ENCODE data around the gene ALKBH5.
A peak's percentile ranks its signal among the peaks of the same experiment; 100 is the strongest.

Gene ALKBH5

GRCh38 chr17:18183334-18184142 lies at the start of gene ALKBH5:
ALKBH5 (plus strand) TSS chr17:18183828; CDS start chr17:18184244, 416 bp downstream.
- FAIRE-seq, result peak; percentile 97

GRCh38 chr17:18136357-18136756 lies 47.3 kb upstream of the ALKBH5 start:
- no peak for FAIRE-seq

- no peak for FAIRE-seq
These were observed 45.4 kb upstream of the ALKBH5 start for GRCh38 chr17:18138065-18138749.

- no peak for FAIRE-seq
These were observed 44.5 kb upstream of the ALKBH5 start for GRCh38 chr17:18139092-18139491.

- FAIRE-seq, result no peak
These were observed 44.1 kb upstream of the ALKBH5 start for GRCh38 chr17:18139498-18139897.

DNA sequence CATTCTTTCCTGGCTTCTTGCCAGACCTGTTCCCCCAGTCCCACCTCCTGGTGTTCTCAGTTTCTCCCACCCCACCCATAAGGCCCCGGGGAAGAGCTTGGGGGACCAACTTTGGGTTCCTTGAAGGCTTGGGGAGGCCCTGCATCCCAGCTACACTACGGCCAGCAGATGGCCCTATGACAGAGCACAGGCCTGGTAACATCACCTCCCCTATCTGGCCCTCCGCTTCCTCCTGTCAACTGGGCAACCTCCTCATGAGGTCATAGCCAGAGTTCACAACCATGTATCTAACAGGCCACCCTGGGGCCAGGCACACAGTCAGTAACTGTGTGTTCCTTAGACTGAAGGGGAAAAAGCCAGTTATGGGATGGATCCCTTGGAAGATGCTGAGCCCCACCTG lies 43.7 kb upstream of the ALKBH5 start:
- no peak for FAIRE-seq

- FAIRE-seq, result no peak
These were observed 43.0 kb upstream of the ALKBH5 start for GRCh38 chr17:18140648-18141047.

DNA sequence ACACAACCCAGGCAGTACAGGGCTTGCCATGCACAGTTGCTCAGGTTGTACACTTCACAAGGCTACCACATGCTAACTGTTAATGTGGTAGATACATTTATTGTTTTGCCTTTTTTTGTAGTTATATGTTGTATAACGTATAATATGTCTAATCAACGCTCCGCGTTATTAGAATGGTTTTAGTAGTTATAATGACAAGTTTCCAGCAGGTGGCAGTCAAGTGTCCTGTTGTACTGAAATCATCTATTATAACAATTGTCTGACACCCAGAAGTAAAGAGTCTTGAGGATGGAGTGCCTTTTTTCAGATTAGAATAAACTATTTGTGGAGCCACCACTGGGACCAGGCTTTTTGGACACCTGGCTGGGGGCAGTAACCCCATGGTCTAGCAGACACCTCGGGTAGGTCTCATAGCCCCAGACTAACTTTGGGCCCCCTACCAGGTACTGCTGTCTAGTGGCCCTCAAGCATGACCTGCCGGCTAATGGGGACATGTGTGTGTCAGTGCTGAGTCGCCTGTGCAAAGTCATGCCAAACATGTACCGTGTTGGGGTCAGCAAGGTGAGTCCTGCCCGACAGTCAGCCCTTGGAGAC lies 42.3 kb upstream of the ALKBH5 start:
- peak; percentile 98 for FAIRE-seq

GRCh38 chr17:18142417-18142816 lies 41.2 kb upstream of the ALKBH5 start:
- no peak for FAIRE-seq

GRCh38 chr17:18143044-18143936 lies 40.3 kb upstream of the ALKBH5 start:
- FAIRE-seq, result peak; percentile 48

DNA sequence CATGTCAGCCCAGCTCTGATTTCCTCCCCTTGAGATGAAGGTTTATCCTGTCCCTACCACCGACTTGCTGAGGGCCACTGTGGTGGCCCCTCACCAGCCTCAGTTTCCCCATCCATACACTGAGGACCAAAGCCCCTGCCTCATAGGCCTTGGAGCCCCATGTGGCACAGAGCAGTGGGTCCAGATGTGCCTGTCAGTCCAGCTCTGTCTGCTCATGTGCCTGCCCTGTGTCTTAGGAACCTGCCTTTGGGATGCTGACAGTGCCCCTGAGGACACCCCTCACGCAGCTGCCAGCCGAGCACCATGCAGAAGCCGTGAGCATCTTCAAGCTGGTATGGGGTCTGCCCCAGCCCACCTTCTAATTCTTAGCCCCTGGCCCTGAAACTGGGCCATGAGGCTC lies 39.4 kb upstream of the ALKBH5 start:
- no peak for FAIRE-seq

- no peak for FAIRE-seq
These were observed 38.8 kb upstream of the ALKBH5 start for GRCh38 chr17:18144855-18145254.

DNA sequence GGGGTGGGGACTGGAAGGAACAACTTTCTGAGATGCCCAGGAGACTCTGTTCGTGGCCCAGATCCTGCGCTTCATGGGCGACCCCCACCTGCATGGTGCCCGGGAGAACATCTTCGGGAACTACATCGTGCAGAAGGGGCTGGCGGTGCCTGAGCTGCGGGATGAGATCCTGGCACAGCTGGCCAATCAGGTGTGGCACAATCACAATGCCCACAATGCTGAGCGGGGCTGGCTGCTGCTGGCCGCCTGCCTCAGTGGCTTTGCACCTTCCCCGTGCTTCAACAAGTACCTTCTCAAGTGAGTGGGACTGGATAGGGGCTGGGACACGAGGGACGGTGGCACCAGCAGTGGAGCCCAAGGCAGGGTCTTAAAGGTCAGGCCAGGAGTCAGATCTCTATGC lies 37.8 kb upstream of the ALKBH5 start:
- no peak for FAIRE-seq

- no peak for FAIRE-seq
These were observed 37.4 kb upstream of the ALKBH5 start for GRCh38 chr17:18146259-18146658.

DNA sequence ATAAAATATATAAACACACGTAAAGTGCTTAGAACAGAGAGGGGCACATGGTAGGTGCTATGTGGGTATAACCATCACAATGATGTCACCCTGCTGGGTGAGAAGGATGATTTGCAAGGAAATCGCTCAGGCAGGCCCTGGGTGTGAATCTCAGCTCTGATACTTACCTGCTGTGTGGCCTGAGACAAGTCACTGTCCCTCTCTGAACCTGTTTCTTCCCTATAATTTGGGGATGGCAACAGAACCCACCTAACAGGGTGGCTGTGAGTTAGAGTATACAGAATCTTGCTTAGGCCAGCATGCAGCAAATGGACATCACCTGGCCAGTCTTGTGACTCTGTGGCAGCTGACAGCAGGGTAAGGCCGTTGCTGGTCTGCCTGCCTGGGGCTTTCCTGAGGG lies 36.6 kb upstream of the ALKBH5 start:
- FAIRE-seq, result no peak

- FAIRE-seq, result no peak
These were observed 35.0 kb upstream of the ALKBH5 start for GRCh38 chr17:18148586-18148985.

DNA sequence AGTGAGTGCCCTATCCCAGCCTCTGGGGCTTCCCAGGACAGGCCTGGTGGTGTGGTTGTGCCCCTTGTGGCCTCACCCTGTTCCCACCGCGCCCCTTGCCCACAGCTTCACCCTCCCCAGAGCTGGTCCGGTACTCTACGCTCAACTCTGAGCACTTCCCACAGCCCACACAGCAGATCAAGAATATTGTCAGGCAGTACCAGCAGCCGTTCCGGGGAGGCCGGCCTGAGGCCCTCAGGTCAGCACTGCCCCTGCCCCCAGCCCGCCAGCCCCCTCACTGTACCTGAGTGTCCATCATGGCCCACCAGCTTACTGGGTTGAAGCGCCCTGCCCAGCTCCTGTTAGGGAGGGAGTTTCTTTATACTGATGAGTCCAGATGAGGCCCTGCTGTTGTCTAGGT lies 32.3 kb upstream of the ALKBH5 start:
- FAIRE-seq, result no peak

DNA sequence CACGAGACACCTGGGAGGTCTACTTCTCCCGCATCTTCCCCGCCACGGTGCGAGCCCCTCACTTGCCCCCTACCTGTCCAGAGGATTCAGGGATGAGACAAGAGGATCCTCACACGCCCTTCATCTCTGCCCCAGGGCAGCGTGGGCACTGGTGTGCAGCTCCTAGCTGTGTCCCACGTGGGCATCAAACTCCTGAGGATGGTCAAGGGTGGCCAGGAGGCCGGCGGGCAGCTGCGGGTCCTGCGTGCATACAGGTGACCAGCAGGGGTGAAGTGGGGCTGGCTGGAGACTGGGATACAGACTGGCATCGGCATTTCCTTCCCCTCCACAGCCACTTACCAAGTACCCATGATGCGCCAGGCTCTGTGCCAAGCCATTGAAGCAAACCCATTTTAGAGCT lies 28.4 kb upstream of the ALKBH5 start:
- no peak for FAIRE-seq

- FAIRE-seq, result no peak
These were observed 27.3 kb upstream of the ALKBH5 start for GRCh38 chr17:18156171-18156975.

- no peak for FAIRE-seq
These were observed 26.7 kb upstream of the ALKBH5 start for GRCh38 chr17:18156976-18157280.

GRCh38 chr17:18157354-18157985 lies 26.2 kb upstream of the ALKBH5 start:
- no peak for FAIRE-seq

Data from G401.6 (cell line).